ENCODE results near the gene SASH1.
"Not testable (repeated sequence)": the region's sequence is repeated elsewhere in the genome, so short reads cannot be mapped to it uniquely, and the experiment has no call there.

- not testable (repeated sequence) for TF ChIP-seq ARNT (IDR thresholded peaks at IDR 0.05); ZBTB49 (CRISPR knock-in tag; IDR thresholded peaks at IDR 0.05; ENCODE audit: borderline replicate concordance); BRCA1 (IDR thresholded peaks at IDR 0.05); BRCA1 (CRISPR knock-in tag; IDR thresholded peaks at IDR 0.05)
Observed at GRCh38 chr6:148392127-148392526, 49.5 kb downstream of the SASH1 start.
